ENCODE data around the gene DHRS9.

DNA sequence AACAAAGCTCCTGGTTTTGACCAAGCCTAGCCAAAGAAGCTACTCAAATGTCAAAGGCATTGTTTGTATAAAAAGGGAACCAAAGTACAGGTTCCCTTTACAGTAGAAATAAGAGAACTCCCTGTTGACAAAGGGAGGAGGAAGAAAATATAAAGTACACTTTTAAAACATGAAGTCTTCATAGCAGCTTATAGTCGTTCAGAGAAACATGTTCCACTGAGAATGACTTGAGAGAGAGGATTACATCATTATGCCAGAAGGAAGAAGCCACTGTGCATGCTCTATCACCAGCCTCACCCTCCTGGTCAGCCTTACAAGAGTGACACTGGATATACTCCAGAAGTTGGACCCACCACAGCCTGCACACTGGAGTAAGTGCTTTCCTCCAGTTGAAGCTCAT, 2.5 kb upstream of the DHRS9 start:
- no peak for TF ChIP-seq EZH2 (IDR thresholded peaks at IDR 0.05; ENCODE audit: insufficient read depth, poor library complexity, severe bottlenecking)
- TF ChIP-seq EZH2phosphoT487 (IDR thresholded peaks at IDR 0.05; ENCODE audit: insufficient read depth, low read depth): no peak
